Measurements from ENCODE around the gene MELTF.

DNA sequence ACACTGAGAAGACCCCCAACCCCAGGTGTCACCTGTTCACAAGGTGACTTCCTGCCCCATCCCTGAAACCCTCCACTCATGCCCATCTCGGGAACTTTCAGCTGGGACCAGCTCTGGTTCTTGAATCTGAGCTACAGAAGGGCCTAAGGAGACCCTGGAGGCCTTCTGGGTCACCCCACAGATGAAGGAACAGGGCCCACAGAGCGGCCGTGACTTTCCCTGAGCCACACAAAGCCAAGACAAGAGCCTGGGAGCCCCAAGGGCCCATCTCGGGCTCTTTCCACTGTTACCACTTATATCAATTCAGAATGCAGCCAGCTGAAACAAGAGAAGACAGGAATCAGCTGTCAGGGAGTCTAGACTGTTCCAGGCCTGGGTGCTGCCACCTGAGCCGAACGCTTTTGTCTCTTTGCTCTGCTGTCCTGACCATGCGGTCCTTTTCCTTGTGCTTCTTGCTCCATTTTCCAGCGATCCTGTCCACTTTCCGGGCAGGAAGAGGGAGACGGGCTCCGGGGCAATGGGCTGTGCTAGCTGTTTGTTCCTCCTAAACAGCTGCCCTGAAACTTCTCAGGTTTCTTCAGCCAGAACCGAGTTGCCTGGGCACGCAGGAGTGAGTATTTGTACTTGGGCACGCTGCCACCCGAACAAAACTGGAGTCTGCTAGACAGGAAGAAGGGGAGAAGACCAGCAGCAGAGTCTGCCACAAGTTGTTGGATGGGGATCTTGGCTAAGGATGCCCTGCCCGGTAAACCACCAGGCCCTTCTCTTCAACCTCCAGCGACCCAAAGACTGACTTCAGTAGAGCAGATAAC, 33.0 kb downstream of the MELTF start:
- TF ChIP-seq SP1 (CRISPR knock-in tag; conservative IDR thresholded peaks at IDR 0.05) (no peak), FOXJ3 (CRISPR knock-in tag; IDR thresholded peaks at IDR 0.05; ENCODE audit: borderline replicate concordance) (no peak), TCF7 (CRISPR knock-in tag; IDR thresholded peaks at IDR 0.05; ENCODE audit: low read depth) (no peak), CTCF (IDR thresholded peaks at IDR 0.05) (no peak), ESRRA (CRISPR knock-in tag; IDR thresholded peaks at IDR 0.05; ENCODE audit: borderline replicate concordance) (no peak), PRRX2 (CRISPR knock-in tag; IDR thresholded peaks at IDR 0.05) (no peak), ELF4 (CRISPR knock-in tag; IDR thresholded peaks at IDR 0.05; ENCODE audit: low read depth) (no peak), NR1H2 (CRISPR knock-in tag; IDR thresholded peaks at IDR 0.05) (no peak), SMAD3 (CRISPR knock-in tag; IDR thresholded peaks at IDR 0.05; ENCODE audit: borderline replicate concordance) (no peak), TEAD4 (CRISPR knock-in tag; IDR thresholded peaks at IDR 0.05) (no peak), JUN (CRISPR knock-in tag; IDR thresholded peaks at IDR 0.05) (no peak)
